Measurements from ENCODE around the gene AGXT.

Gene AGXT

GRCh38 chr2:240832921-240833494, 35.6 kb upstream of the AGXT start:
- no peak for DNase-seq (ENCODE audit: low read depth, low spot score)
- ChIA-PET POLR2A (no interaction called here), CTCF (interaction anchor here (1.1 to 1.9 kb wide), 2 partner anchors 18 to 319 kb away, joined by 4 to 7 read pairs; no protein-coding TSS in a partner anchor)
- no peak overlapping the region for H3K4me3 ChIP-seq (ENCODE audit: low read depth, low read length)
- TF ChIP-seq, protein P1, sequence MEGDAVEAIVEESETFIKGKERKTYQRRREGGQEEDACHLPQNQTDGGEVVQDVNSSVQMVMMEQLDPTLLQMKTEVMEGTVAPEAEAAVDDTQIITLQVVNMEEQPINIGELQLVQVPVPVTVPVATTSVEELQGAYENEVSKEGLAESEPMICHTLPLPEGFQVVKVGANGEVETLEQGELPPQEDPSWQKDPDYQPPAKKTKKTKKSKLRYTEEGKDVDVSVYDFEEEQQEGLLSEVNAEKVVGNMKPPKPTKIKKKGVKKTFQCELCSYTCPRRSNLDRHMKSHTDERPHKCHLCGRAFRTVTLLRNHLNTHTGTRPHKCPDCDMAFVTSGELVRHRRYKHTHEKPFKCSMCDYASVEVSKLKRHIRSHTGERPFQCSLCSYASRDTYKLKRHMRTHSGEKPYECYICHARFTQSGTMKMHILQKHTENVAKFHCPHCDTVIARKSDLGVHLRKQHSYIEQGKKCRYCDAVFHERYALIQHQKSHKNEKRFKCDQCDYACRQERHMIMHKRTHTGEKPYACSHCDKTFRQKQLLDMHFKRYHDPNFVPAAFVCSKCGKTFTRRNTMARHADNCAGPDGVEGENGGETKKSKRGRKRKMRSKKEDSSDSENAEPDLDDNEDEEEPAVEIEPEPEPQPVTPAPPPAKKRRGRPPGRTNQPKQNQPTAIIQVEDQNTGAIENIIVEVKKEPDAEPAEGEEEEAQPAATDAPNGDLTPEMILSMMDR (IDR thresholded peaks at IDR 0.05; ENCODE audit: insufficient read depth, low read length, missing control alignments): no peak

- ChIA-PET CTCF (interaction anchor here (0.6 to 1.9 kb wide), 3 partner anchors 10 to 433 kb away, joined by 3 to 7 read pairs (median 3); no protein-coding TSS in a partner anchor), POLR2A (no interaction called here)
- TF ChIP-seq, protein P1 (IDR thresholded peaks at IDR 0.05; ENCODE audit: insufficient read depth, low read length, missing control alignments): no peak
- no peak for DNase-seq (ENCODE audit: low read depth, low spot score)
- no peak overlapping the region for H3K4me3 ChIP-seq (ENCODE audit: low read depth, low read length)
These were observed 34.8 kb upstream of the AGXT start for GRCh38 chr2:240833724-240834285.

GRCh38 chr2:240834377-240834975, 34.1 kb upstream of the AGXT start:
- DNase-seq (ENCODE audit: low read depth, low spot score): no peak
- TF ChIP-seq, protein P1 (IDR thresholded peaks at IDR 0.05; ENCODE audit: insufficient read depth, low read length, missing control alignments): no peak
- no peak overlapping the region for H3K4me3 ChIP-seq (ENCODE audit: low read depth, low read length)
- CTCF ChIA-PET: interaction anchor here (1.3 to 1.9 kb wide), 2 partner anchors 10 to 17 kb away, joined by 3 to 7 read pairs; no protein-coding TSS in a partner anchor
- POLR2A ChIA-PET: no interaction called here

DNA sequence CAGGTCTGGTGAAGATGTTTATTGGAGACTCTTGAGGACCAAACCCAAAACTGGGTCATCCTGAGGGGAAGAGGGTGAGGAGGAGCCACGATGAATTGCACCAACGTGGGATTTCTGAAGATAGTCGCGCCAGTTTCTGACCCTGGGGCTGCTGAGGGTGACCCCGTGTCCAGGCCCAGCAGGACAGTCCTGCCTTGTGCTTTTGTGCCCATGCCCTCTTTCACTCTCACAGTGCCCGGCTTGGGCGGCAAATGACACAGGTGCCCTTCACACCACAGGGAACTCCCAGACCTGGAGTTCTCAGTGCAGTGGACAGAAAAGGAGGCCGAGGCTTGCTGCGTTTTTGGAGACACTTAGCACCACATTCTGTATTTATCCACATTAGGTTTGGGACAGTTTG, 33.1 kb upstream of the AGXT start:
- TF ChIP-seq, protein P1 (IDR thresholded peaks at IDR 0.05; ENCODE audit: insufficient read depth, low read length, missing control alignments): no peak
- DNase-seq (ENCODE audit: low read depth, low spot score): no peak
- CTCF ChIA-PET: no interaction called here
- POLR2A ChIA-PET: no interaction called here
- no peak overlapping the region for H3K4me3 ChIP-seq (ENCODE audit: low read depth, low read length)

GRCh38 chr2:240836781-240837467, 31.7 kb upstream of the AGXT start:
- DNase-seq (ENCODE audit: low read depth, low spot score): no peak
- no peak overlapping the region for H3K4me3 ChIP-seq (ENCODE audit: low read depth, low read length)
- ChIA-PET POLR2A (no interaction called here), CTCF (interaction anchor here (1.1 to 1.2 kb wide), 2 partner anchors 24 to 323 kb away, joined by 3 to 6 read pairs; no protein-coding TSS in a partner anchor)
- TF ChIP-seq, protein P1 (IDR thresholded peaks at IDR 0.05; ENCODE audit: insufficient read depth, low read length, missing control alignments): no peak

GRCh38 chr2:240837621-240838020, 31.0 kb upstream of the AGXT start:
- ChIA-PET CTCF (interaction anchor here (1.2 to 4.8 kb wide), 3 partner anchors 13 to 324 kb away, joined by 3 to 98 read pairs (median 7); no protein-coding TSS in a partner anchor), POLR2A (no interaction called here)
- TF ChIP-seq, protein P1 (IDR thresholded peaks at IDR 0.05; ENCODE audit: insufficient read depth, low read length, missing control alignments): no peak
- DNase-seq (ENCODE audit: low read depth, low spot score): no peak
- H3K4me3 ChIP-seq (ENCODE audit: low read depth, low read length): no peak overlapping the region
